ENCODE measurements around the gene ADAM12. TPM values are rescaled to one million over a fixed set of nuclear protein-coding genes. Genes with fewer than 3 reads are reported as not detected.

Gene ADAM12
- total RNA-seq, 1 donor from 2014 or later = 82.4 TPM

GRCh38 chr10:126022841-126023240 lies 365.4 kb downstream of the ADAM12 start:
- Mint-ChIP-seq H3K36me3 (ENCODE audit: low read depth) (peaks cover 55% of the 10 kb centered on the region), H3K27ac (ENCODE audit: unreplicated experiment) (no peak overlapping the region), H3K9me3 (peaks cover 9% of the 10 kb centered on the region), H3K4me1 (no peaks in the 10 kb centered on the region), H3K27me3 (ENCODE audit: low read depth) (no peaks in the 10 kb centered on the region), H3K4me3 (no peak overlapping the region)
- no peak for DNase-seq (ENCODE audit: low read depth, low spot score)
- TF ChIP-seq CTCF (conservative IDR thresholded peaks at IDR 0.05) = no peak

- Mint-ChIP-seq H3K4me1 (no peaks in the 10 kb centered on the region), H3K4me3 (no peak overlapping the region), H3K9me3 (peaks cover 9% of the 10 kb centered on the region), H3K27ac (ENCODE audit: unreplicated experiment) (no peak overlapping the region), H3K27me3 (ENCODE audit: low read depth) (no peaks in the 10 kb centered on the region), H3K36me3 (ENCODE audit: low read depth) (peaks cover 52% of the 10 kb centered on the region)
- TF ChIP-seq CTCF (conservative IDR thresholded peaks at IDR 0.05) = no peak
- DNase-seq (ENCODE audit: low read depth, low spot score) = no peak
Measured at GRCh38 chr10:126021833-126022500, 366.3 kb downstream of the ADAM12 start.

GRCh38 chr10:126017961-126018560 lies 370.2 kb downstream of the ADAM12 start:
- Mint-ChIP-seq H3K27ac (ENCODE audit: unreplicated experiment) (no peak overlapping the region), H3K9me3 (peaks cover 2% of the 10 kb centered on the region), H3K27me3 (ENCODE audit: low read depth) (no peaks in the 10 kb centered on the region)

GRCh38 chr10:126016882-126017281 lies 371.4 kb downstream of the ADAM12 start:
- H3K27me3 Mint-ChIP-seq (ENCODE audit: low read depth) = no peaks in the 10 kb centered on the region
- H3K27ac Mint-ChIP-seq (ENCODE audit: unreplicated experiment) = no peak overlapping the region
- DNase-seq (ENCODE audit: low read depth, low spot score) = no peak
- peaks cover 34% of the 10 kb centered on the region for H3K36me3 Mint-ChIP-seq (ENCODE audit: low read depth)
- peaks cover 28% of the 10 kb centered on the region for H3K4me1 Mint-ChIP-seq
- TF ChIP-seq CTCF (conservative IDR thresholded peaks at IDR 0.05) = no peak
- peaks cover 4% of the 10 kb centered on the region for H3K9me3 Mint-ChIP-seq
- no peak overlapping the region for H3K4me3 Mint-ChIP-seq

More at GRCh38 chr10:126017961-126018560, 370.2 kb downstream of the ADAM12 start:
- Mint-ChIP-seq H3K36me3 (ENCODE audit: low read depth) (peaks cover 31% of the 10 kb centered on the region), H3K4me3 (no peak overlapping the region), H3K4me1 (peaks cover 27% of the 10 kb centered on the region)
- no peak for TF ChIP-seq CTCF (conservative IDR thresholded peaks at IDR 0.05)
- DNase-seq (ENCODE audit: low read depth, low spot score) = no peak

GRCh38 chr10:126016156-126016805 lies 372.0 kb downstream of the ADAM12 start:
- H3K4me3 Mint-ChIP-seq = no peak overlapping the region
- H3K36me3 Mint-ChIP-seq (ENCODE audit: low read depth) = peaks cover 33% of the 10 kb centered on the region
- no peak overlapping the region for H3K27ac Mint-ChIP-seq (ENCODE audit: unreplicated experiment)
- DNase-seq (ENCODE audit: low read depth, low spot score) = no peak
- H3K9me3 Mint-ChIP-seq = peaks cover 3% of the 10 kb centered on the region
- peaks cover 28% of the 10 kb centered on the region for H3K4me1 Mint-ChIP-seq
- no peaks in the 10 kb centered on the region for H3K27me3 Mint-ChIP-seq (ENCODE audit: low read depth)
- TF ChIP-seq CTCF (conservative IDR thresholded peaks at IDR 0.05) = no peak

Data from neural crest cell (in vitro differentiated cells).